Fibroblast of the aortic adventitia (primary cell): ENCODE measurements around the gene KRT77. TPM values are rescaled to one million over a fixed set of nuclear protein-coding genes. Genes with fewer than 3 reads are reported as not detected.

Experiments
- DNase-seq: peaks from one replicate; pipeline ENCODE4 v3.0.0-alpha.2; 2010; ENCODE audit warnings: low read depth
- H3K4me3 ChIP-seq: 2 replicates; pipeline ENCODE4 v1.5.1; 2011; ENCODE audit warnings: low read depth, mild to moderate bottlenecking, control low read depth, low read length, moderate library complexity
- total RNA-seq: library from RNA; depleted of rRNA; stranded (reverse); fragments of >200 nt; gene quantifications from 2 replicates; pipeline ENCODE4 v1.2.3, GENCODE V29; 2012; ENCODE audit warnings: low replicate concordance
- TF ChIP-seq, protein P1 (sequence below): IDR thresholded peaks from 2 replicates; pipeline ENCODE4 v1.5.1; 2011; ENCODE audit warnings: mild to moderate bottlenecking, low read length, control low read depth, inconsistent platforms; ENCODE audit not compliant: insufficient read depth

Gene KRT77
- total RNA-seq, 1 donor: not detected

DNA sequence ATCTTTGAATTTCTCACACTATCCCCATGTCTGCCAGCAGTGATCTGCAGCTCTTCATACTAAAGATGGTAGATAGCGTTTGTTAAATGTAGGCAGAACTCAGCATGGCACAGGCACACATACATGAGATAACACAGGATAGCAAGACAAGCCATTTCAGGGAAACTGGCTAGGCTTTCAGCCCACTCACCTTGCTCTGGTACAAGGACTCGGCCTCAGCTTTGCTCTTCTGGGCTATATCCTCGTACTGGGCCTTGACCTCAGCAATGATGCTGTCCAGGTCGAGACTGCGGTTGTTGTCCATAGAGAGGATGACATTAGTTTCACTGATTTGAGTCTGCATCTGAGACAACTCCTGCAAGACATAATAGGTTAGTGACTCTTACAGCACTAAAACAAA lies 26.2 kb downstream of the KRT77 start:
- TF ChIP-seq, protein P1, sequence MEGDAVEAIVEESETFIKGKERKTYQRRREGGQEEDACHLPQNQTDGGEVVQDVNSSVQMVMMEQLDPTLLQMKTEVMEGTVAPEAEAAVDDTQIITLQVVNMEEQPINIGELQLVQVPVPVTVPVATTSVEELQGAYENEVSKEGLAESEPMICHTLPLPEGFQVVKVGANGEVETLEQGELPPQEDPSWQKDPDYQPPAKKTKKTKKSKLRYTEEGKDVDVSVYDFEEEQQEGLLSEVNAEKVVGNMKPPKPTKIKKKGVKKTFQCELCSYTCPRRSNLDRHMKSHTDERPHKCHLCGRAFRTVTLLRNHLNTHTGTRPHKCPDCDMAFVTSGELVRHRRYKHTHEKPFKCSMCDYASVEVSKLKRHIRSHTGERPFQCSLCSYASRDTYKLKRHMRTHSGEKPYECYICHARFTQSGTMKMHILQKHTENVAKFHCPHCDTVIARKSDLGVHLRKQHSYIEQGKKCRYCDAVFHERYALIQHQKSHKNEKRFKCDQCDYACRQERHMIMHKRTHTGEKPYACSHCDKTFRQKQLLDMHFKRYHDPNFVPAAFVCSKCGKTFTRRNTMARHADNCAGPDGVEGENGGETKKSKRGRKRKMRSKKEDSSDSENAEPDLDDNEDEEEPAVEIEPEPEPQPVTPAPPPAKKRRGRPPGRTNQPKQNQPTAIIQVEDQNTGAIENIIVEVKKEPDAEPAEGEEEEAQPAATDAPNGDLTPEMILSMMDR: no peak
- H3K4me3 ChIP-seq: no peak overlapping the region
- no peak for DNase-seq

DNA sequence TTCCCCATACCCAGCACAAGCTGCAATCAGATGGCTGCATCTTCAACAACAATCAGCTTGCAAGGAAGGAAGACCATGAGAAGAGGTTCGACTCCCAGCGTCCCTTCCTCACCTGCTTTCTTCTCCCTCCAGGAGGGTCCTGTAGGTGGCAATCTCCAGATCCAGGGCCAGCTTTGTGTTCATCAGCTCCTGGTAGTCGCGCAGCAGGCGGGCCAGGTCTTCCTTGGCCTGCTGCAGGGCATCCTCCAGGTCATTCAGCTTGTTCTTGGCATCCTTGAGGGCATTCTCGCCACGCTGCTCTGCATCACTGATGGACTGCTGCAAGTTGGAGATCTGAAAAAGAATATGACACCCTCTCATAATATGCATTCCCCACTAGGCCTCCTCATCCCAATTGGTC lies 27.2 kb downstream of the KRT77 start:
- TF ChIP-seq, protein P1: no peak
- H3K4me3 ChIP-seq: no peak overlapping the region
- DNase-seq: no peak

DNA sequence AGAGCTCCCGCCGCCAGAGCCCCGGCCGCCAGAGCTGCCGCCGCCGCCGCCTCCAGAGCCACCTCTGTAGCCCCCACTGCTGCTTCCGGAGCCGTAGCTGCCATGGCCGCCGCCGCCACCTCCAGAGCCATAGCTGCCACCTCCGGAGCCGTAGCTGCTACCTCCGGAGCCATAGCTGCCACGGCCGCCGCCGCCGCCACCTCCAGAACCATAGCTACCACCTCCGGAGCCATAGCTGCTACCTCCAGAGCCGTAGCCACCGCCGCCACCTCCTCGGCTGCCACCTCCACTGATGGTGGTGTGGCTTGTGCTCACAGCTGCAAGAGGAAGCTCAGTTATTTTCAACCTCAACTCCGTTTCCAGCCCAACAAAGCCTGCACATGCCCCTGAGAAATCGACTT lies 28.0 kb downstream of the KRT77 start:
- no peak overlapping the region for H3K4me3 ChIP-seq
- DNase-seq: no peak
- TF ChIP-seq, protein P1: no peak

DNA sequence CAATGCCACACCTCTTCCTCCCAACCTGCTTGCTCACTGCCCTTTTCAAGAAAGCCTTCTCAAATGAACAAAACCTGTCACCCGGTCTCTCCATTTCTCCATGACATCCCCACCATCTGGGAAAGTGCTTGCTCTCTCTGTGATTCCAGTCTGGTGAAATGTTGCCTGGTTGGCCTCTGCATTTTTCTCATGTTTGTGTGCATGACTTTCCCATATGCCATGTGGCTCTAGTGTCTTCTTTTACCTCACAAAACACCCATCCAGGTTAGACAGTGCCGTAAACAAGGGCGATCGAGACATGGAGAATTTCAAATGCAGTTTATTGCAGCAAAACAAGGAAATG lies 28.9 kb downstream of the KRT77 start:
- no peak overlapping the region for H3K4me3 ChIP-seq
- TF ChIP-seq, protein P1: no peak
- DNase-seq: no peak

DNA sequence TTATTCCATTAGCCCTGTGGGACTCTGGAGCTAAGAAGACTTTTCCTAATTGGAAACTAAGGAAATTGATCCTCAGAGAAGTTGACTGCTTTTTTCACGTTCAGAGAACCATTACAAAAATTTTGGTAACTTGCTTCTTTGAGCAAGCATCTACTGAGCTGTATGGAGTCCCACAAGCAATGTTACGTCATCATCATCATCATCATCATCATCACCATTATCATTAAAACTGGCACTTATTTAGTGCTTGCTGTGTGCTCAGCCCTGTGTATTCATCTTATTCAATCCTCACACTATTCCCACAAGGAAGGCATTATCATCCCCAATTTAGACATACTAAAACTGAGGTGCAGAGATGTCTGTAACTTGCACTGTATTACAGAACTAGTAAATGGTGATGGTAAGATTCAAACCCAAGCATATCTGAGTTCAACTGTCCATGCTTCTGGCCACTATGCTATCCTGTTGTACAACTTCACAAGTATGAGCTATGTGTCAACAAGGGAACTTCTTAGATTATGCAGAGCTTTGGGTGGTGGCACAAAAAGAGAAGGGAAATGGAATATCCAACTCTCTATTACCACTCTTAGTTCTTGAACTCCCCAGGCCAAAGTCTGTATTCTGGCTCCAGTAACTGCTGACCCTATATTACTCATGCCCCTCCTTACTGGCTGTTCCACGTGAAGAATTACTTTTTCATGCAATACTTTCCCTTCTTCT lies 29.5 kb downstream of the KRT77 start:
- no peak for DNase-seq
- H3K4me3 ChIP-seq: no peak overlapping the region
- TF ChIP-seq, protein P1: no peak

DNA sequence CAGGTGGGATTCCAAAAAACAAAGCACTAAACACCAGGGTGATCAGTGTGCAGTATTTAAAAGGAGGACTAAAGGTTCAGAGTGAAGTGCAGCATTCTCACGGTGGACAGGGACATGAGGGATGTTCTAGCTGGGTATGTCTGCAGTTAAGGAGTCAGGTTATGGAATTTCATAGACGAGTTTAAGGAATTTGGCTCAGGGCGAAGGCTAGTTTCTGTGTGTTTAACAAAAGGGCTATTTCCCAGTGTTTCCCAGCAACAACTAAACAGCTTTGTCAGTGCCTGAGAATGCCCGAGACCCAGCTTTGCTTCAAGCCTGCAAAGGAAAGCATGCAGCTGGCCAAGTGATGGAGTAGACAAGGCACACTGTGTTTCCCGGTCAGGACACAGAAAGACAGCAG lies 30.1 kb downstream of the KRT77 start:
- no peak for DNase-seq
- TF ChIP-seq, protein P1: no peak
- H3K4me3 ChIP-seq: no peak overlapping the region
